K562 (cell line): ENCODE data around the gene FST. TPM values are rescaled to one million over a fixed set of nuclear protein-coding genes. Genes with fewer than 3 reads are reported as not detected.

Source experiments
- ATAC-seq: fragments of 200-7000 bp; cut with Tn5 transposase; 3 replicates; pipeline ENCODE4 v1.9.1; 2020; ENCODE audit warnings: moderate library complexity
- BruUV-seq: library from RNA; stranded (reverse); fragments of 400-500 nt; replicated peaks from 2 replicates; lab custom pipeline; 2021; lab: Mats Ljungman, UMichigan
- CTCF ChIA-PET: fragments of 300-600 bp; formaldehyde crosslinking; extraction: SDS; loops from one replicate; lab custom pipeline; 2021; ENCODE audit warnings: low intra/inter-chr PET ratio; lab: Yijun Ruan, JAX
- POLR2A ChIA-PET: fragments of 300-600, 350-650 bp; sonication (Branson Sonifier 250); formaldehyde crosslinking; extraction: SDS; loops from one replicate; lab custom pipeline; 2021; ENCODE audit warnings: antibody characterized with exemption, inconsistent platforms; lab: Yijun Ruan, JAX
- DNase-seq, 4 experiments: peaks; one replicate each; pipeline versions ENCODE4 v3.0.0 to v3.0.0-alpha.2; 2011 to 2018; ENCODE audit warnings: low spot score in 3 of 4, mixed read lengths in 3 of 4; ENCODE audit errors: extremely low read depth in 1 of 4
- FAIRE-seq: peaks from 2 replicates; lab custom pipeline; 2011; peaks lifted over from hg19 to GRCh38; lab: Jason Lieb, UNC
- H2AFZ ChIP-seq: 2 replicates; pipeline ENCODE4 v1.6.0; 2011; ENCODE audit warnings: low read depth, low read length, control low read depth, inconsistent platforms
- H3K27ac ChIP-seq: fragments of 200-600 bp; 3 replicates; pipeline ENCODE4 v1.8.0; 2011; ENCODE audit warnings: low read depth, mild to moderate bottlenecking, control low read depth, inconsistent platforms, low read length, moderate library complexity, mixed read lengths; ENCODE audit errors: extremely low read depth
- H3K27me3 ChIP-seq, 2 experiments: fragments of 300-600 bp in 1 of 2; 2 replicates in 1 of 2; 3 replicates in 1 of 2; pipeline versions ENCODE4 v1.6.0 to v1.8.0; 2011; ENCODE audit warnings: inconsistent platforms in 2 of 2, low read length in 2 of 2, mild to moderate bottlenecking in 1 of 2, mixed read lengths in 1 of 2, moderate library complexity in 1 of 2; ENCODE audit not compliant: control insufficient read depth in 2 of 2, insufficient read depth in 2 of 2
- H3K36me3 ChIP-seq: fragments of 300-600 bp; 3 replicates; pipeline ENCODE4 v1.8.0; 2011; ENCODE audit warnings: mild to moderate bottlenecking, low read length, inconsistent platforms; ENCODE audit not compliant: control insufficient read depth, insufficient read depth
- H3K4me1 ChIP-seq, 2 experiments: fragments of 200-600 bp in 1 of 2; replicated peaks in 1 of 2; 2 replicates in 1 of 2; 3 replicates in 1 of 2; pipeline versions ENCODE4 v1.5.1 to v1.8.0; 2011; ENCODE audit warnings: inconsistent platforms in 2 of 2, low read length in 2 of 2, mild to moderate bottlenecking in 1 of 2, mixed read lengths in 1 of 2, moderate library complexity in 1 of 2; ENCODE audit not compliant: control insufficient read depth in 2 of 2, insufficient read depth in 2 of 2
- H3K4me2 ChIP-seq: 2 replicates; pipeline ENCODE4 v1.6.1; 2011; ENCODE audit warnings: low read length, control low read depth, inconsistent platforms, mixed read lengths; ENCODE audit not compliant: insufficient read depth
- H3K4me3 ChIP-seq: fragments of 200-600 bp; sonication (generic), shearing (Covaris generic); 2 replicates; pipeline ENCODE4 v1.5.1; 2016; ENCODE audit warnings: control low read depth, inconsistent platforms
- H3K79me2 ChIP-seq: fragments of 200-600 bp; 3 replicates; pipeline ENCODE4 v1.8.0; 2011; ENCODE audit warnings: low read length, inconsistent platforms; ENCODE audit not compliant: control insufficient read depth, insufficient read depth
- H3K9ac ChIP-seq, 2 experiments: 2 replicates each; pipeline versions ENCODE4 v1.6.0 to v1.6.1; 2011; ENCODE audit warnings: low read depth in 2 of 2, low read length in 2 of 2, control low read depth in 1 of 2, inconsistent platforms in 1 of 2, mild to moderate bottlenecking in 1 of 2, mixed read lengths in 1 of 2; ENCODE audit not compliant: insufficient read depth in 1 of 2
- H3K9me1 ChIP-seq: one replicate; pipeline ENCODE4 v1.6.0; 2011; ENCODE audit warnings: inconsistent platforms, mild to moderate bottlenecking, low read length, moderate library complexity; ENCODE audit not compliant: control insufficient read depth, insufficient read depth
- H3K9me3 ChIP-seq: replicated peaks from 2 replicates; pipeline ENCODE4 v1.5.1; 2011; ENCODE audit warnings: low read depth, low read length, inconsistent platforms; ENCODE audit not compliant: control insufficient read depth, insufficient read depth
- H4K20me1 ChIP-seq: replicated peaks from 2 replicates; pipeline ENCODE4 v1.6.1; 2011; ENCODE audit warnings: low read length, inconsistent platforms, mixed read lengths; ENCODE audit not compliant: control insufficient read depth, insufficient read depth
- FOXK1 ChIP-seq: sonication (generic); formaldehyde crosslinking; IDR thresholded peaks from 2 replicates; pipeline ENCODE4 v1.8.0; 2022; ENCODE audit warnings: missing genetic modification reagents, mild to moderate bottlenecking, borderline replicate concordance
- KLF6 ChIP-seq: fragments of 250-450 bp; sonication (Bioruptor Pico); IDR thresholded peaks from 2 replicates; pipeline ENCODE4 v1.4.0; 2020; ENCODE audit warnings: mild to moderate bottlenecking, moderate library complexity, borderline replicate concordance
- LEF1 ChIP-seq: fragments of 450-650 bp; IDR thresholded peaks from 2 replicates; pipeline ENCODE4 v1.6.1; 2016; ENCODE audit warnings: mild to moderate bottlenecking
- NR2F6 ChIP-seq: fragments of 450-650 bp; formaldehyde crosslinking; IDR thresholded peaks from 2 replicates; pipeline ENCODE4 v1.4.0; 2020; ENCODE audit warnings: mild to moderate bottlenecking
- ZC3H4 ChIP-seq: sonication (generic); formaldehyde crosslinking; IDR thresholded peaks from 2 replicates; pipeline ENCODE4 v1.9.0; 2021; ENCODE audit warnings: missing genetic modification reagents, borderline replicate concordance
- ZFP1 ChIP-seq: fragments of 450-650 bp; formaldehyde crosslinking; IDR thresholded peaks from 2 replicates; pipeline ENCODE4 v1.4.0; 2020; ENCODE audit warnings: mild to moderate bottlenecking, mixed read lengths
- ZNF274 ChIP-seq: IDR thresholded peaks from 2 replicates; pipeline ENCODE4 v1.6.1; 2011; ENCODE audit warnings: low read depth, mild to moderate bottlenecking, low read length, moderate library complexity, borderline replicate concordance
- ZNF384 ChIP-seq: IDR thresholded peaks from 2 replicates; pipeline ENCODE4 v1.6.1; 2012; ENCODE audit warnings: low read depth, low read length, improper control_type of control experiment
- ZNF584 ChIP-seq: fragments of 200-800 bp; sonication (Bioruptor generic); IDR thresholded peaks from 2 replicates; pipeline ENCODE4 v1.6.1; 2016; ENCODE audit warnings: low read depth, mild to moderate bottlenecking, missing genetic modification characterization, missing compliant biosample characterization
- ZNF695 ChIP-seq: fragments of 450-650 bp; formaldehyde crosslinking; IDR thresholded peaks from 2 replicates; pipeline ENCODE4 v1.4.0; 2020; ENCODE audit warnings: mild to moderate bottlenecking, moderate library complexity
- WGBS: fragments of 100-300 bp; shearing (Covaris generic); methylation state at CpG from one replicate; pipeline ENCODE4 v1.1.6; 2016; ENCODE audit warnings: low coverage, mixed read lengths; ENCODE audit not compliant: insufficient coverage; ENCODE audit errors: missing lambda C conversion rate; 5-methylcytosine and 5-hydroxymethylcytosine counted together
- in situ Hi-C: fragments of 300-500 bp; cut with MboI; formaldehyde crosslinking; loops from 4 replicates; pipeline ENCODE4 v1.15.0; 2018; ENCODE audit warnings: inconsistent platforms, mixed read lengths
- intact Hi-C: fragments of 100-400 bp; cut with micrococcal nuclease; formaldehyde crosslinking; loops from 2 replicates; pipeline ENCODE4 v1.14.2; 2022
- polyA plus RNA-seq, 8 experiments: library from polyadenylated mRNA; depleted of rRNA in 4 of 8; stranded (reverse) in 5 of 8; unstranded in 3 of 8; fragments of >200 nt; fragmentation: Nextera tagmentation in 2 of 8; fragmentation: Illumina TruSeq in 1 of 8; extraction: Ambion mirVana in 2 of 8; extraction: Trizol in 1 of 8; gene quantifications; 2 replicates each; pipeline versions ENCODE4 v1.2.1 to v1.2.3, GENCODE V29; 2011 to 2014; ENCODE audit warnings: inconsistent platforms in 1 of 8, missing spikeins in 1 of 8
- total RNA-seq, 7 experiments: library from RNA; depleted of rRNA in 6 of 7; stranded (reverse); fragments of >200 nt in 6 of 7; fragmentation: Illumina TruSeq in 2 of 7; extraction: Trizol in 2 of 7; gene quantifications; 2 replicates each; pipeline versions ENCODE4 v1.2.1 to v1.2.3, GENCODE V29; 2011 to 2021; ENCODE audit warnings: low replicate concordance in 1 of 7
- TF ChIP-seq, protein P1 (sequence below): IDR thresholded peaks from 2 replicates; pipeline ENCODE4 v1.6.1; 2016; ENCODE audit warnings: missing genetic modification characterization, missing compliant biosample characterization

The FST gene
- total and polyA plus RNA-seq, 9 of the 15 experiments (the other 6 are each of a cell fraction or from before 2014, with no cell fraction given), result 0.03 to 0.27 TPM; not detected in 7

- ATAC-seq, result no peak
- CTCF ChIA-PET, result no interaction called here
Measured at GRCh38 chr5:53501054-53501453, 20.6 kb downstream of the FST start.

GRCh38 chr5:53503562-53504218 lies 23.3 kb downstream of the FST start:
- H3K4me3 ChIP-seq, result no peak overlapping the region
- ChIA-PET CTCF (no interaction called here), POLR2A (interaction anchor here (0.7 kb wide), 1 partner anchor 14 kb away, joined by 3 read pairs; no protein-coding TSS in a partner anchor)
- WGBS, result 0% methylated on average over 3 of the region's 3 CpGs
- H3K9me1 ChIP-seq, result no peaks in the 10 kb centered on the region
- in situ Hi-C loops (no loop called here), intact Hi-C loops (no loop called here)
- ATAC-seq (0 out of 3 replicates have a peak, but pooled peaks have one; percentile 28), DNase-seq (no peak), FAIRE-seq (no peak)
- TF ChIP-seq ZNF584 (CRISPR knock-in tag) (no peak), ZFP1 (CRISPR knock-in tag) (no peak), ZNF695 (no peak), KLF6 (CRISPR knock-in tag) (no peak), ZC3H4 (CRISPR knock-in tag) (no peak), ZNF384 (no peak)
- TF ChIP-seq, protein P1, sequence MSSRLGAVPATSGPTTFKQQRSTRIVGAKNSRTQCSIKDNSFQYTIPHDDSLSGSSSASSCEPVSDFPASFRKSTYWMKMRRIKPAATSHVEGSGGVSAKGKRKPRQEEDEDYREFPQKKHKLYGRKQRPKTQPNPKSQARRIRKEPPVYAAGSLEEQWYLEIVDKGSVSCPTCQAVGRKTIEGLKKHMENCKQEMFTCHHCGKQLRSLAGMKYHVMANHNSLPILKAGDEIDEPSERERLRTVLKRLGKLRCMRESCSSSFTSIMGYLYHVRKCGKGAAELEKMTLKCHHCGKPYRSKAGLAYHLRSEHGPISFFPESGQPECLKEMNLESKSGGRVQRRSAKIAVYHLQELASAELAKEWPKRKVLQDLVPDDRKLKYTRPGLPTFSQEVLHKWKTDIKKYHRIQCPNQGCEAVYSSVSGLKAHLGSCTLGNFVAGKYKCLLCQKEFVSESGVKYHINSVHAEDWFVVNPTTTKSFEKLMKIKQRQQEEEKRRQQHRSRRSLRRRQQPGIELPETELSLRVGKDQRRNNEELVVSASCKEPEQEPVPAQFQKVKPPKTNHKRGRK (tag), result no peak
- no peaks in the 10 kb centered on the region for H4K20me1 ChIP-seq
- no peak overlapping the region for H3K4me2 ChIP-seq
- peaks cover 0 to 12% of the 10 kb centered on the region in 2 experiments; a peak in 2 of 5 replicates for H3K27me3 ChIP-seq
- no peaks in the 10 kb centered on the region for H3K4me1 ChIP-seq
- no peak overlapping the region for H2AFZ ChIP-seq
- no peaks in the 10 kb centered on the region for H3K36me3 ChIP-seq
- peaks cover 3% of the 10 kb centered on the region; the same call in 1 of the 2 replicates for H3K9me3 ChIP-seq
- H3K79me2 ChIP-seq, result no peaks in the 10 kb centered on the region
- BruUV-seq, result no TSS peak
- no peak overlapping the region for H3K9ac ChIP-seq
- H3K27ac ChIP-seq, result no peak overlapping the region

More at GRCh38 chr5:53501054-53501453, 20.6 kb downstream of the FST start:
- no peak for FAIRE-seq
- Histone ChIP-seq H3K4me1 (no peaks in the 10 kb centered on the region), H3K9me1 (no peaks in the 10 kb centered on the region), H2AFZ (no peak overlapping the region), H3K9ac (no peak overlapping the region), H3K4me2 (no peak overlapping the region), H3K36me3 (no peaks in the 10 kb centered on the region), H3K27ac (no peak overlapping the region), H4K20me1 (no peaks in the 10 kb centered on the region), H3K79me2 (no peaks in the 10 kb centered on the region), H3K4me3 (no peak overlapping the region), H3K9me3 (no peaks in the 10 kb centered on the region), H3K27me3 (peaks cover 0 to 12% of the 10 kb centered on the region in 2 experiments; a peak in 2 of 5 replicates)
- no peak for DNase-seq
- in situ Hi-C loops, result no loop called here
- POLR2A ChIA-PET, result no interaction called here
- no TSS peak for BruUV-seq
- TF ChIP-seq FOXK1 (CRISPR knock-in tag), result no peak
- TF ChIP-seq ZNF274, result no peak
- no peak for TF ChIP-seq NR2F6 (CRISPR knock-in tag)
- TF ChIP-seq LEF1, result no peak
- WGBS, result 0% methylated on average over 2 of the region's 2 CpGs
- intact Hi-C loops, result no loop called here
